HepG2 (cell line): Measurements from ENCODE around the gene TNFSF12. TPM values are rescaled to one million over a fixed set of nuclear protein-coding genes. Genes with fewer than 3 reads are reported as not detected.

ENCODE experiments used
- CBX1 ChIP-seq: IDR thresholded peaks from one replicate; pipeline ENCODE4 v1.6.1; 2016; ENCODE audit warnings: antibody characterized with exemption, low read depth
- CEBPG ChIP-seq: IDR thresholded peaks from 2 replicates; pipeline ENCODE4 v1.6.1; 2016
- DRAP1 ChIP-seq: IDR thresholded peaks from 2 replicates; pipeline ENCODE4 v1.6.1; 2016; ENCODE audit warnings: missing genetic modification reagents, missing compliant biosample characterization
- JUND ChIP-seq: sonication (generic); formaldehyde crosslinking; IDR thresholded peaks from 2 replicates; pipeline ENCODE4 v1.8.0; 2022; ENCODE audit warnings: mild to moderate bottlenecking, missing genetic modification reagents
- KLF11 ChIP-seq: IDR thresholded peaks from 2 replicates; pipeline ENCODE4 v1.6.1; 2016; ENCODE audit warnings: missing compliant biosample characterization
- KMT2B ChIP-seq: IDR thresholded peaks from 2 replicates; pipeline ENCODE4 v1.6.1; 2016; ENCODE audit warnings: missing genetic modification reagents, missing compliant biosample characterization
- NFKBIZ ChIP-seq: IDR thresholded peaks from 2 replicates; pipeline ENCODE4 v1.6.1; 2018; ENCODE audit warnings: missing genetic modification reagents, missing compliant biosample characterization
- RBFOX2 ChIP-seq: fragments of 200-400 bp; formaldehyde crosslinking; IDR thresholded peaks from 2 replicates; pipeline ENCODE4 v1.6.1; 2017; ENCODE audit warnings: low read depth, mild to moderate bottlenecking, low read length
- RBM39 ChIP-seq: fragments of 200-400 bp; formaldehyde crosslinking; IDR thresholded peaks from one replicate; pipeline ENCODE4 v1.6.1; 2018; ENCODE audit warnings: antibody characterized with exemption, mild to moderate bottlenecking, low read depth, low read length; ENCODE audit not compliant: poor library complexity, severe bottlenecking
- REL ChIP-seq: sonication (generic); formaldehyde crosslinking; conservative IDR thresholded peaks from 2 replicates; pipeline ENCODE4 v1.8.0; 2022; ENCODE audit warnings: mild to moderate bottlenecking, missing genetic modification reagents, moderate library complexity
- SP4 ChIP-seq: sonication (generic); formaldehyde crosslinking; IDR thresholded peaks from 2 replicates; pipeline ENCODE4 v1.8.1; 2023; ENCODE audit warnings: mild to moderate bottlenecking, missing genetic modification reagents
- SSRP1 ChIP-seq: IDR thresholded peaks from 2 replicates; pipeline ENCODE4 v1.6.1; 2016; ENCODE audit warnings: control low read depth
- THAP9 ChIP-seq: sonication (generic); formaldehyde crosslinking; IDR thresholded peaks from 2 replicates; pipeline ENCODE4; 2020; ENCODE audit warnings: missing genetic modification reagents, mild to moderate bottlenecking, borderline replicate concordance
- TIGD3 ChIP-seq: sonication (generic); formaldehyde crosslinking; IDR thresholded peaks from 2 replicates; pipeline ENCODE4 v1.5.1; 2020; ENCODE audit warnings: mild to moderate bottlenecking, missing genetic modification reagents, borderline replicate concordance
- ZNF614 ChIP-seq: IDR thresholded peaks from 2 replicates; pipeline ENCODE4 v1.6.1; 2018; ENCODE audit warnings: missing biosample characterization, missing genetic modification reagents, inconsistent platforms, borderline replicate concordance
- ZNF737 ChIP-seq: sonication (generic); formaldehyde crosslinking; IDR thresholded peaks from 2 replicates; pipeline ENCODE4 v1.5.0; 2020; ENCODE audit warnings: missing genetic modification reagents, mild to moderate bottlenecking, borderline replicate concordance
- polyA plus RNA-seq, 8 experiments: library from polyadenylated mRNA; depleted of rRNA in 3 of 8; stranded (reverse) in 7 of 8; unstranded in 1 of 8; fragments of >200 nt; fragmentation: Illumina TruSeq in 4 of 8; extraction: Trizol in 4 of 8; gene quantifications; 2 replicates each; pipeline versions ENCODE4 v1.2.1 to v1.2.3, GENCODE V29; 2011 to 2016; ENCODE audit warnings: low read depth in 4 of 8, missing spikeins in 1 of 8, mixed read lengths in 1 of 8; ENCODE audit not compliant: insufficient read depth in 1 of 8
- total RNA-seq, 5 experiments: library from RNA; depleted of rRNA; stranded (reverse); fragments of >200 nt; fragmentation: Illumina TruSeq; extraction: Trizol; gene quantifications; 2 replicates each; pipeline ENCODE4 v1.2.3, GENCODE V29; 2016; ENCODE audit warnings: low read depth in 1 of 5
- TF ChIP-seq, protein P1 (sequence below), 2 experiments: sonication (generic) in 1 of 2; formaldehyde crosslinking in 1 of 2; IDR thresholded peaks; 2 replicates each; pipeline versions ENCODE4 v1.5.1 to v1.6.1; 2011 to 2020; ENCODE audit warnings: borderline replicate concordance in 1 of 2, low read depth in 1 of 2, low read length in 1 of 2, mild to moderate bottlenecking in 1 of 2, missing genetic modification reagents in 1 of 2, moderate library complexity in 1 of 2
- TF ChIP-seq, protein P2 (sequence below): sonication (generic); formaldehyde crosslinking; IDR thresholded peaks from 2 replicates; pipeline ENCODE4 v1.4.0; 2020; ENCODE audit warnings: mild to moderate bottlenecking, missing genetic modification reagents

The TNFSF12 gene
- total and polyA plus RNA-seq, 2 of the 13 experiments (the other 11 are each of a cell fraction or from before 2014, with no cell fraction given): 0.93 to 7.2 TPM

DNA sequence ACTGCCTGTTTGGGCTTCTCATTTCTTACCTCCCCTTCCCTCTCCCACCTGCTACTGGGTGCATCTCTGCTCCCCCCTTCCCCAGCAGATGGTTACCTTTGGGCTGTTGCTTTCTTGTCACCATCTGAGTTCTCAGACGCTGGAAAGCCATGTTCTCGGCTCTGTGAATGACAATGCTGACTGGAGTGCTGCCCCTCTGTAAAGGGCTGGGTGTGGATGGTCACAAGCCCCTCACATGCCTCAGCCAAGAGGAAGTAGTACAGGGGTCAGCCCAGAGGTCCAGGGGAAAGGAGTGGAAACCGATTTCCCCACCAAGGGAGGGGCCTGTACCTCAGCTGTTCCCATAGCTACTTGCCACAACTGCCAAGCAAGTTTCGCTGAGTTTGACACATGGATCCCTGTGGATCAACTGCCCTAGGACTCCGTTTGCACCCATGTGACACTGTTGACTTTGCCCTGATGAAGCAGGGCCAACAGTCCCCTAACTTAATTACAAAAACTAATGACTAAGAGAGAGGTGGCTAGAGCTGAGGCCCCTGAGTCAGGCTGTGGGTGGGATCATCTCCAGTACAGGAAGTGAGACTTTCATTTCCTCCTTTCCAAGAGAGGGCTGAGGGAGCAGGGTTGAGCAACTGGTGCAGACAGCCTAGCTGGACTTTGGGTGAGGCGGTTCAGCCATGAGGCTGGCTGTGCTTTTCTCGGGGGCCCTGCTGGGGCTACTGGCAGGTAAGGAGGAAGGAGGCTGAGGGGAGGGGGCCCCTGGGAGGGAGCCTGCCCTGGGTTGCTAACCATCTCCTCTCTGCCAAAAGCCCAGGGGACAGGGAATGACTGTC is 30.4 kb downstream of the TNFSF12 start, which contains the start of gene CD68 (continued):
- TF ChIP-seq CEBPG (CRISPR knock-in tag): peak; percentile 95
- TF ChIP-seq, protein P1, sequence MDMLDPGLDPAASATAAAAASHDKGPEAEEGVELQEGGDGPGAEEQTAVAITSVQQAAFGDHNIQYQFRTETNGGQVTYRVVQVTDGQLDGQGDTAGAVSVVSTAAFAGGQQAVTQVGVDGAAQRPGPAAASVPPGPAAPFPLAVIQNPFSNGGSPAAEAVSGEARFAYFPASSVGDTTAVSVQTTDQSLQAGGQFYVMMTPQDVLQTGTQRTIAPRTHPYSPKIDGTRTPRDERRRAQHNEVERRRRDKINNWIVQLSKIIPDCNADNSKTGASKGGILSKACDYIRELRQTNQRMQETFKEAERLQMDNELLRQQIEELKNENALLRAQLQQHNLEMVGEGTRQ (IDR thresholded peaks at IDR 0.05; ENCODE audit: low read depth, low read length): peak; percentile 32; the same call in 1 of the 2 replicates
- TF ChIP-seq, protein P1 (CRISPR knock-in tag; IDR thresholded peaks at IDR 0.05; ENCODE audit: borderline replicate concordance): peak; percentile 50; the same call in 1 of the 2 replicates
- peak; percentile 75 for TF ChIP-seq CBX1
- peak; percentile 11; the same call in 1 of the 2 replicates for TF ChIP-seq THAP9 (CRISPR knock-in tag)
- peak; percentile 94 for TF ChIP-seq SSRP1
- TF ChIP-seq SP4: peak; percentile 39; the same call in 1 of the 2 replicates
- 0 out of 2 replicates have a peak, but pooled peaks have one; percentile 23 for TF ChIP-seq KMT2B
- TF ChIP-seq KLF11 (CRISPR knock-in tag): no peak
- TF ChIP-seq NFKBIZ (CRISPR knock-in tag): no peak; the same call in none of the 2 replicates
- peak; percentile 75 for TF ChIP-seq RBFOX2
- no peak for TF ChIP-seq TIGD3
- peak; percentile 52; the same call in 1 of the 2 replicates for TF ChIP-seq ZNF737 (CRISPR knock-in tag)
- peak; percentile 71; the same call in 1 of the 2 replicates for TF ChIP-seq DRAP1 (CRISPR knock-in tag)
- no peak for TF ChIP-seq JUND (CRISPR knock-in tag)
- TF ChIP-seq RBM39: no peak
- peak; percentile 77 for TF ChIP-seq ZNF614
- TF ChIP-seq, protein P2, sequence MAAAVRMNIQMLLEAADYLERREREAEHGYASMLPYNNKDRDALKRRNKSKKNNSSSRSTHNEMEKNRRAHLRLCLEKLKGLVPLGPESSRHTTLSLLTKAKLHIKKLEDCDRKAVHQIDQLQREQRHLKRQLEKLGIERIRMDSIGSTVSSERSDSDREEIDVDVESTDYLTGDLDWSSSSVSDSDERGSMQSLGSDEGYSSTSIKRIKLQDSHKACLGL (CRISPR knock-in tag): no peak; the same call in 1 of the 2 replicates
- 0 out of 2 replicates have a peak, but pooled peaks have one; percentile 41 for TF ChIP-seq REL (CRISPR knock-in tag)
